HFFc6 (cell line): ENCODE results near the gene USP48. TPM values are rescaled to one million over a fixed set of nuclear protein-coding genes. Genes with fewer than 3 reads are reported as not detected.

Experiments
- DNase-seq: peaks from one replicate; pipeline ENCODE4 v3.0.0-alpha.2; 2018
- H3K27ac Mint-ChIP-seq: 2 replicates; pipeline ENCODE4 v1.8.0; 2020; ENCODE audit warnings: mild to moderate bottlenecking, mixed read lengths
- H3K27me3 Mint-ChIP-seq: 2 replicates; pipeline ENCODE4 v1.8.0; 2021; ENCODE audit warnings: mild to moderate bottlenecking, moderate library complexity, mixed read lengths; ENCODE audit not compliant: insufficient read depth
- H3K36me3 Mint-ChIP-seq: 2 replicates; pipeline ENCODE4 v1.8.0; 2021; ENCODE audit warnings: low read depth, mixed read lengths
- H3K4me1 Mint-ChIP-seq: 2 replicates; pipeline ENCODE4 v1.8.0; 2020; ENCODE audit warnings: low read depth, mixed read lengths
- H3K4me3 Mint-ChIP-seq: 2 replicates; pipeline ENCODE4 v1.8.0; 2020; ENCODE audit warnings: mild to moderate bottlenecking, moderate library complexity, mixed read lengths
- H3K9me3 Mint-ChIP-seq: 2 replicates; pipeline ENCODE4 v1.8.0; 2020; ENCODE audit warnings: mild to moderate bottlenecking, mixed read lengths
- total RNA-seq, 6 experiments: library from RNA; stranded (reverse); fragmentation: NEBNext Ultra II Directional; extraction: Animal tissue kit (Norgen Biotek cat#: 25700); gene quantifications; 2 replicates in 1 of 6; 3 replicates in 5 of 6; pipeline ENCODE4 v1.2.3, GENCODE V29; 2021
- TF ChIP-seq, protein P1 (sequence below): fragments of 200-600 bp; sonication (generic); IDR thresholded peaks from 2 replicates; pipeline ENCODE4 v1.5.0; 2021; ENCODE audit warnings: antibody characterized with exemption, mild to moderate bottlenecking

USP48 gene
- total RNA-seq, 6 experiments from 2014 or later, result 45.0 to 54.2 (median 51.1) TPM

DNA sequence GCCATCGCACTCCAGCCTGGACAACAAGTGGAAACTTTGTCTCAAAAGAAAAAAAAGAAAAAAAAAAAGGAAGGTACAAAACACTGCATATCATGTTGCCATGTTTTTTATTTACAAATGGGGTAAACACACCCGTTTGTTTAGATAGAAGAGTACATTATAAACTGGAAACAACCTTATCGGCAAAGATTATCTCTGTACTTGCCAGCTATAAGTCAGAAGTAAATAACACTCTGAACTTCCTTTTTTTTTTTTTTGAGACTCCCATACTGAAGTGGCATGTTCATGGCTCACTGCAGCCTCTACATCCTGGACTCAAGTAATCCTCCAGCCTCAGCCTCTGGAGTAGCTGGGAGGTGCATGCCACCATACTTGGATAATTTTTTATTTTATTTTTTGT, 21.9 kb downstream of the USP48 start:
- H3K27ac Mint-ChIP-seq, result no peak overlapping the region
- peaks cover 41% of the 10 kb centered on the region for H3K4me1 Mint-ChIP-seq
- H3K27me3 Mint-ChIP-seq, result peaks cover 2% of the 10 kb centered on the region; the same call in 1 of the 2 replicates
- TF ChIP-seq, protein P1, sequence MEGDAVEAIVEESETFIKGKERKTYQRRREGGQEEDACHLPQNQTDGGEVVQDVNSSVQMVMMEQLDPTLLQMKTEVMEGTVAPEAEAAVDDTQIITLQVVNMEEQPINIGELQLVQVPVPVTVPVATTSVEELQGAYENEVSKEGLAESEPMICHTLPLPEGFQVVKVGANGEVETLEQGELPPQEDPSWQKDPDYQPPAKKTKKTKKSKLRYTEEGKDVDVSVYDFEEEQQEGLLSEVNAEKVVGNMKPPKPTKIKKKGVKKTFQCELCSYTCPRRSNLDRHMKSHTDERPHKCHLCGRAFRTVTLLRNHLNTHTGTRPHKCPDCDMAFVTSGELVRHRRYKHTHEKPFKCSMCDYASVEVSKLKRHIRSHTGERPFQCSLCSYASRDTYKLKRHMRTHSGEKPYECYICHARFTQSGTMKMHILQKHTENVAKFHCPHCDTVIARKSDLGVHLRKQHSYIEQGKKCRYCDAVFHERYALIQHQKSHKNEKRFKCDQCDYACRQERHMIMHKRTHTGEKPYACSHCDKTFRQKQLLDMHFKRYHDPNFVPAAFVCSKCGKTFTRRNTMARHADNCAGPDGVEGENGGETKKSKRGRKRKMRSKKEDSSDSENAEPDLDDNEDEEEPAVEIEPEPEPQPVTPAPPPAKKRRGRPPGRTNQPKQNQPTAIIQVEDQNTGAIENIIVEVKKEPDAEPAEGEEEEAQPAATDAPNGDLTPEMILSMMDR, result no peak
- no peak for DNase-seq
- H3K4me3 Mint-ChIP-seq, result no peak overlapping the region
- H3K36me3 Mint-ChIP-seq, result no peaks in the 10 kb centered on the region
- H3K9me3 Mint-ChIP-seq, result no peaks in the 10 kb centered on the region

DNA sequence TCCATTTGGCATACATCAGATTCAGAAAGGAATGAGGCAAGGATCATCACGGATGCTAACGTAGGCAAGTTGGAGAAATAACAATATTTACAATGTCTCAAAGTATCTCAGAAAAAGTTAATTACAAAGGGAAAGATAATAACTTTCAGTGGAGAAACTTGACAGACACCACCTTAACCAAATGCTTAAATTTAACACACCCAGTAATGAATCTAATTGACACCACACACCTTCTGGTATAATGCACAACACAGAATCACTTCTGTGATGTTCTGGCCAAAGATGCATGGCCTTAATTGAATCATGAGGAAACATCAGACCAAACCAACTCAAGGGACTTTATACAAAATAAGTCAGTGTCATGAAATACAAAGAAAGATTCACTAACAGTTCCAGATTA, 23.1 kb downstream of the USP48 start:
- H3K27ac Mint-ChIP-seq, result no peak overlapping the region
- TF ChIP-seq, protein P1, result no peak
- no peak overlapping the region for H3K4me3 Mint-ChIP-seq
- no peak for DNase-seq
- no peaks in the 10 kb centered on the region for H3K9me3 Mint-ChIP-seq
- peaks cover 29% of the 10 kb centered on the region for H3K4me1 Mint-ChIP-seq
- no peaks in the 10 kb centered on the region for H3K36me3 Mint-ChIP-seq
- H3K27me3 Mint-ChIP-seq, result no peaks in the 10 kb centered on the region

DNA sequence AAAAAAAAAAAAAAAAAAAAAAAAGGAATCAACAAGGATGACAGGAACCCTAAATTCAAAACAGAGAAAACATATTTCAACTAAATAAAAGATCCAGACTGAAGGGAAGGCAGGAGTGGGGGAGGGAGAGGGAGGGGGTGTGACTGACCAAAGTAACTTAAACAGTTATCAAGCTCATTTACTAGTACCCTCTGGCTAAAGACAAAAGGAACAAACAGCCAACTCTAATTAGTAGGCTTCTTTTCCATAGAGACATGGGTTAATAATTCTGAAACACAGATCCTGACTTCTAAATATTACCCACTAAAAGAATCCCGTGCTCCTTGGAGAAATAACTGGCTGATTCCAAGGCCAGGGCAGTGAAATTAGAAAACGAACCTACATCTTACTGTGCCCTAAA, 23.8 kb downstream of the USP48 start:
- Mint-ChIP-seq H3K27me3 (no peaks in the 10 kb centered on the region), H3K9me3 (no peaks in the 10 kb centered on the region), H3K4me3 (no peak overlapping the region), H3K4me1 (peaks cover 22% of the 10 kb centered on the region), H3K36me3 (no peaks in the 10 kb centered on the region), H3K27ac (no peak overlapping the region)
- TF ChIP-seq, protein P1, result no peak
- DNase-seq, result no peak

DNA sequence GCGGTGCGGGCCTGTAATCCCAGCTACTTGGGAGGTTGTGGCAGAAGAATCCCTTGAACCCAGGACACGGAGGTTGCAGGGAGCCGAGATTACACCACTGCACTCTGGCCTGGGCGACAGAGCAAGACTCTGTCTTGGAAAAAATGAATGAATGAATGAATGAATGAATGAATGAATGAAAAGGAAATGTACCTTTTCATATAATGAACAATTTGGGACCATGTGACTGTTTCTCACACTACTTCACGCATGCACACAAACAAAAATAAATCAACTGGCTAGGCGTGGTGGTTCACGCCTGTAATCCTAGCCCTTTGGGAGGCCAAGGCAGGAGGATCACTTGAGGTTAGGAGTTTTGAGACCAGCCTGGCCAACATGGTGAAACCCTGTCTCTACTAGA, 24.3 kb downstream of the USP48 start:
- Mint-ChIP-seq H3K27ac (no peak overlapping the region), H3K4me1 (peaks cover 17% of the 10 kb centered on the region), H3K36me3 (no peaks in the 10 kb centered on the region), H3K27me3 (no peaks in the 10 kb centered on the region), H3K4me3 (no peak overlapping the region), H3K9me3 (no peaks in the 10 kb centered on the region)
- TF ChIP-seq, protein P1, result no peak
- DNase-seq, result no peak

DNA sequence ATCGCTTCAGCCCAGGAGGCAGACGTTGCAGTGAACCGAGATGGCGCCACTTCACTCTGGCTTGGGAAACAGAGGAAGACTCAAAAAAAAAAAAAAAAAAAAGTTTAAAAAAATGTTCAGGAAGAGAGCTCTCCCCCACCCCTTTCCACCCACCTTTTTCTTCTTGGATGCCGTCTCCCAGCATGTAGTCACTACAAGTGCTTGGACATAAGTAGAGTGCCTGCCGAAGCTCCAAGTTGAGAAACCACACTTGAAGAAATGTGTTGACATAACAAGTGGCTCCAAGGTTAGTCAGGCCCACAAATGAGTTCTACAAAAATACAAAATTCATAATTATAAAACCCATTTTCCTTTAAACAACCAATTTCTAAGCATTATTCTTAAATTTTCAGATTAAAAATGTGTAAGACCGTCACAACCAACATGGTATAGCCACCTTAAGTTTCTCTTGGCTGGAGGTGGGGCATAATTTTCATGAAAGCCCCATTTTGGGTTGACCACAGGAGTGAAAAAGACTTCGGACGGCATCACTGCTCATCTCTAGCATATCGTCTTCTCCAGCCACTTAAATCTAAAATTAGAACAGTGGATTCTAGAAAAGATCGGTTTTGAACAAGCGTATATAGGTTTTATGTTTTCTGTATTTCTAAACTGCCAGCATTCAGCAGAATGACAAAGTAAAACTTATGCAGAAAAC, 26.4 kb downstream of the USP48 start:
- H3K4me1 Mint-ChIP-seq, result peaks cover 11% of the 10 kb centered on the region
- no peak for DNase-seq
- no peaks in the 10 kb centered on the region for H3K27me3 Mint-ChIP-seq
- H3K4me3 Mint-ChIP-seq, result no peak overlapping the region
- 0 out of 2 replicates have a peak, but pooled peaks cover under 1% of the 10 kb centered on the region for H3K36me3 Mint-ChIP-seq
- H3K9me3 Mint-ChIP-seq, result no peaks in the 10 kb centered on the region
- TF ChIP-seq, protein P1, result no peak
- H3K27ac Mint-ChIP-seq, result no peak overlapping the region
